OCI-LY1 (cell line): ENCODE data around the gene MMP13.

Experiments
- H2AFZ ChIP-seq: fragments of 200-600 bp; sonication (generic), shearing (Covaris generic); 2 replicates; pipeline ENCODE4 v1.6.0; 2014; ENCODE audit warnings: antibody characterized with exemption, mild to moderate bottlenecking, low read length
- H3F3A ChIP-seq: fragments of 200-600 bp; sonication (generic), shearing (Covaris generic); 2 replicates; pipeline ENCODE4 v1.6.0; 2014; ENCODE audit warnings: mild to moderate bottlenecking, antibody characterized with exemption, low read length, moderate library complexity; ENCODE audit not compliant: insufficient read depth
- H3K27ac ChIP-seq: fragments of 200-600 bp; sonication (generic); 2 replicates; pipeline ENCODE4 v1.5.1; 2014; ENCODE audit warnings: low read length, mixed run types, mild to moderate bottlenecking, low read depth; ENCODE audit not compliant: poor library complexity, severe bottlenecking
- H3K27me3 ChIP-seq: fragments of 200-600 bp; sonication (generic); 2 replicates; pipeline ENCODE4 v1.6.0; 2014; ENCODE audit warnings: antibody characterized with exemption, mild to moderate bottlenecking, low read length, moderate library complexity; ENCODE audit not compliant: insufficient read depth
- H3K36me3 ChIP-seq: fragments of 200-600 bp; sonication (generic); 2 replicates; pipeline ENCODE4 v1.6.1; 2014; ENCODE audit warnings: mild to moderate bottlenecking, antibody characterized with exemption, low read length, moderate library complexity, mixed read lengths; ENCODE audit not compliant: insufficient read depth
- H3K4me1 ChIP-seq: fragments of 200-600 bp; sonication (generic); 2 replicates; pipeline ENCODE4 v1.5.1; 2014; ENCODE audit warnings: mild to moderate bottlenecking, low read length, moderate library complexity; ENCODE audit not compliant: insufficient read depth, severe bottlenecking
- H3K4me2 ChIP-seq: fragments of 200-600 bp; sonication (generic), shearing (Covaris generic); 2 replicates; pipeline ENCODE4 v1.6.1; 2014; ENCODE audit warnings: low read length
- H3K4me3 ChIP-seq: fragments of 200-600 bp; sonication (generic); 2 replicates; pipeline ENCODE4 v1.5.1; 2014; ENCODE audit warnings: low read length, low read depth, mild to moderate bottlenecking, mixed read lengths; ENCODE audit not compliant: poor library complexity, severe bottlenecking
- H3K79me2 ChIP-seq: fragments of 200-600 bp; shearing (Covaris generic); 2 replicates; pipeline ENCODE4 v1.6.1; 2016; ENCODE audit warnings: mixed run types, low read length, mixed read lengths; ENCODE audit not compliant: insufficient read depth
- H3K9ac ChIP-seq: fragments of 200-600 bp; sonication (generic), shearing (Covaris generic); 2 replicates; pipeline ENCODE4 v1.6.1; 2014; ENCODE audit warnings: mild to moderate bottlenecking, low read length, mixed read lengths
- H3K9me2 ChIP-seq: fragments of 200-600 bp; sonication (generic), shearing (Covaris generic); 2 replicates; pipeline ENCODE4 v1.6.1; 2014; ENCODE audit warnings: low read depth, mild to moderate bottlenecking, low read length, mixed read lengths
- H3K9me3 ChIP-seq: fragments of 200-600 bp; shearing (Covaris generic); 2 replicates; pipeline ENCODE4 v1.6.1; 2014; ENCODE audit warnings: low read length, mixed read lengths
- H4K20me1 ChIP-seq: fragments of 200-600 bp; sonication (generic), shearing (Covaris generic); 2 replicates; pipeline ENCODE4 v1.6.0; 2016; ENCODE audit warnings: mild to moderate bottlenecking, low read length; ENCODE audit not compliant: insufficient read depth
- CTCF ChIP-seq: fragments of 200-600 bp; sonication (generic), shearing (Covaris generic); IDR thresholded peaks from 2 replicates; pipeline ENCODE4 v1.5.1; 2017; ENCODE audit warnings: mild to moderate bottlenecking, antibody characterized with exemption, low read length, moderate library complexity, mixed read lengths
- EZH2 ChIP-seq: fragments of 200-600 bp; sonication (generic), shearing (Covaris generic); IDR thresholded peaks from 2 replicates; pipeline ENCODE4 v1.8.0; 2017; ENCODE audit warnings: borderline replicate concordance, mixed run types, mild to moderate bottlenecking, antibody characterized with exemption, low read length, moderate library complexity, mixed read lengths

MMP13 gene

GRCh38 chr11:102957953-102958352 is 2.4 kb upstream of the MMP13 start:
- Histone ChIP-seq H3K27ac (no peak overlapping the region), H3K9me2 (no peaks in the 10 kb centered on the region), H3F3A (no peaks in the 10 kb centered on the region), H3K4me1 (no peaks in the 10 kb centered on the region), H3K4me3 (no peak overlapping the region), H3K36me3 (no peaks in the 10 kb centered on the region), H3K4me2 (no peak overlapping the region), H4K20me1 (no peaks in the 10 kb centered on the region), H3K9ac (no peak overlapping the region), H3K9me3 (no peaks in the 10 kb centered on the region), H2AFZ (no peak overlapping the region), H3K27me3 (no peaks in the 10 kb centered on the region), H3K79me2 (no peaks in the 10 kb centered on the region)
- TF ChIP-seq CTCF (no peak), EZH2 (no peak)

GRCh38 chr11:102950622-102951081 is 4.9 kb downstream of the MMP13 start:
- Histone ChIP-seq H3K79me2 (no peaks in the 10 kb centered on the region), H3F3A (no peaks in the 10 kb centered on the region), H3K4me2 (no peak overlapping the region), H3K36me3 (no peaks in the 10 kb centered on the region), H3K4me1 (no peaks in the 10 kb centered on the region), H2AFZ (no peak overlapping the region), H3K9ac (no peak overlapping the region), H3K4me3 (no peak overlapping the region), H3K9me3 (no peaks in the 10 kb centered on the region), H3K9me2 (no peaks in the 10 kb centered on the region), H3K27ac (no peak overlapping the region), H4K20me1 (no peaks in the 10 kb centered on the region), H3K27me3 (no peaks in the 10 kb centered on the region)
- TF ChIP-seq EZH2 (no peak), CTCF (no peak)

GRCh38 chr11:102946237-102946636 is 9.3 kb downstream of the MMP13 start:
- Histone ChIP-seq H3K79me2 (no peaks in the 10 kb centered on the region), H3K4me1 (no peaks in the 10 kb centered on the region), H3K4me3 (no peak overlapping the region), H4K20me1 (no peaks in the 10 kb centered on the region), H3K27ac (no peak overlapping the region), H3K9me2 (no peaks in the 10 kb centered on the region), H3K9ac (no peak overlapping the region), H3K4me2 (no peak overlapping the region), H3F3A (no peaks in the 10 kb centered on the region), H2AFZ (no peak overlapping the region), H3K36me3 (no peaks in the 10 kb centered on the region), H3K27me3 (no peaks in the 10 kb centered on the region), H3K9me3 (no peaks in the 10 kb centered on the region)
- TF ChIP-seq CTCF, result no peak
